Gastroesophageal sphincter (tissue), 3 donors: ENCODE data around the gene LRRC1.

ENCODE experiments used
- EP300 ChIP-seq: sonication (generic); formaldehyde crosslinking; IDR thresholded peaks from one replicate; pipeline ENCODE4 v1.6.1; 2017; ENCODE audit warnings: antibody characterized with exemption, mild to moderate bottlenecking
- POLR2A ChIP-seq, 2 donors: fragments of 450-650 bp; IDR thresholded peaks; one replicate each; pipeline ENCODE4 v1.6.1; 2017; ENCODE audit warnings: antibody characterized with exemption in 2 of 2, mild to moderate bottlenecking in 2 of 2, moderate library complexity in 1 of 2
- TF ChIP-seq, protein P1 (sequence below), 4 experiments: fragments of 200-600 bp in 2 of 4; fragments of 450-650 bp in 2 of 4; sonication (generic) in 1 of 4; IDR thresholded peaks; one replicate each; pipeline ENCODE4 v1.5.1; 2017 to 2019; ENCODE audit warnings: antibody characterized with exemption in 4 of 4, mild to moderate bottlenecking in 2 of 4, moderate library complexity in 2 of 4

DNA sequence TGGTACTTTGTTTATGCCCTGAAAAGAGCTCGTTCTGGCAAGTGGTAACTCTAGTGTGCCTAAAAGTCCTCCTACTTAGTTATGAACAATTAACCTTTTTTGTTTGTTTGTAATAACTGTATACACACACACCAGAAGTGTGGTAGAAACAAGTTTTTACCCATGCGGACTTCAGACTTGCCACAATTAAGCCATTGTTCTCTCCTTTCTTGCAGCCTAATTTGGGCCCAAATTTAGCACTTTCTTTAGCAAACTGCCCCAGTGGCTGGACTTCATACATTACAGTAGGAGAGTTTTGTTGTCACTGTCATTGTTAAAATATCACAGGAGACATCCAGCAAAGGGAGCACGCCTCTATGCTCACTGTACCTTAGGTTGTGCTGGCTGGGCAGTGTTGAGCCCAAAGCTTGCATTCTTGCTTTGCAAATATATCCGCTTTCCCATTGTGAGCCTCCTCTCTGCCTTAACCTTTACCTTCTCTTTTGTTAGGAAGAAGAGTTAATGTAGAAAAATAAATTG lies 53.0 kb downstream of the LRRC1 start:
- TF ChIP-seq, protein P1, sequence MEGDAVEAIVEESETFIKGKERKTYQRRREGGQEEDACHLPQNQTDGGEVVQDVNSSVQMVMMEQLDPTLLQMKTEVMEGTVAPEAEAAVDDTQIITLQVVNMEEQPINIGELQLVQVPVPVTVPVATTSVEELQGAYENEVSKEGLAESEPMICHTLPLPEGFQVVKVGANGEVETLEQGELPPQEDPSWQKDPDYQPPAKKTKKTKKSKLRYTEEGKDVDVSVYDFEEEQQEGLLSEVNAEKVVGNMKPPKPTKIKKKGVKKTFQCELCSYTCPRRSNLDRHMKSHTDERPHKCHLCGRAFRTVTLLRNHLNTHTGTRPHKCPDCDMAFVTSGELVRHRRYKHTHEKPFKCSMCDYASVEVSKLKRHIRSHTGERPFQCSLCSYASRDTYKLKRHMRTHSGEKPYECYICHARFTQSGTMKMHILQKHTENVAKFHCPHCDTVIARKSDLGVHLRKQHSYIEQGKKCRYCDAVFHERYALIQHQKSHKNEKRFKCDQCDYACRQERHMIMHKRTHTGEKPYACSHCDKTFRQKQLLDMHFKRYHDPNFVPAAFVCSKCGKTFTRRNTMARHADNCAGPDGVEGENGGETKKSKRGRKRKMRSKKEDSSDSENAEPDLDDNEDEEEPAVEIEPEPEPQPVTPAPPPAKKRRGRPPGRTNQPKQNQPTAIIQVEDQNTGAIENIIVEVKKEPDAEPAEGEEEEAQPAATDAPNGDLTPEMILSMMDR (IDR thresholded peaks at IDR 0.05), result no peak
- TF ChIP-seq EP300 (no peak), POLR2A (IDR thresholded peaks at IDR 0.05) (no peak)
